IPS-NIHi7 (cell line): ENCODE data around the gene NDUFB2.
"Not testable (repeated sequence)": the region's sequence is repeated elsewhere in the genome, so short reads cannot be mapped to it uniquely, and the experiment has no call there.

Experiments used
- DNase-seq: peaks from one replicate; pipeline ENCODE4 v3.0.0; 2012; ENCODE audit warnings: mixed read lengths; ENCODE audit errors: extremely low spot score

The NDUFB2 gene

GRCh38 chr7:140672382-140673062 is 24.0 kb upstream of the NDUFB2 start, which contains the start of gene ADCK2:
TSS of gene ADCK2 (plus strand) at chr7:140672945. CDS start at chr7:140673331, 386 bp downstream.
- peak; percentile 94 for DNase-seq

DNA sequence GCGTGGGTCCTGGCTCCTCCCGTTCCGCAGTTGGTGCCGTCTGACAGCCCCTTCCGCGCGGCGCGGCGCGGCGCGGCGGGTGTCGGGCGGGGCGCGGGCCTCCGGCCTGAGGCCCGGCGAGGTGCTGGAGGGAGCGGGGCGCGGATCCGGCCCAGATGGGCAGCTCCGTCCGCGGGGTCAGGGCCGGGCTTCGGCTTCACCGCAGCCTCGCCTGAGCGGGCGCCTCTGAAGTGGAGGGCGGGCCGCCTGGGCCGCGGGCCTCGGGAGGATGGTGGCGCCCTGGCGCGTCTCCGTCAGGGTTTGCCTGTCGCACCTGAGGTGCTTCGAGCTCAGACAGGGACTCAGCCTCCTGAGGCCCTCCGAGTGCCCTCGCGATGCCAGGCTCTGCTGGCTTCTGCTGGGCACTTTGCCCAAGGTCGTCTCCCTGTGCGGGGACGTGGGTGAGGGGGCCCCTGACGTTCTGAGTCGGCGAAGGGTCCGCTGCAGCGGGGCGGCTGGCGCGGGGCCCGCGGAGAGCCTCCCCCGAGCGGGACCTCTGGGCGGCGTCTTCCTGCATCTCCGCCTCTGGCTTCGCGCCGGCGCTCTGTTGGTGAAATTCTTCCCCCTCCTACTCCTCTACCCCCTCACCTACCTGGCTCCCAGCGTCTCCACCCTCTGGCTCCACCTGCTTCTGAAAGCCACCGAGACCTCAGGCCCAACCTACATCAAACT is 23.3 kb upstream of the NDUFB2 start:
- DNase-seq = peak; percentile 77

DNA sequence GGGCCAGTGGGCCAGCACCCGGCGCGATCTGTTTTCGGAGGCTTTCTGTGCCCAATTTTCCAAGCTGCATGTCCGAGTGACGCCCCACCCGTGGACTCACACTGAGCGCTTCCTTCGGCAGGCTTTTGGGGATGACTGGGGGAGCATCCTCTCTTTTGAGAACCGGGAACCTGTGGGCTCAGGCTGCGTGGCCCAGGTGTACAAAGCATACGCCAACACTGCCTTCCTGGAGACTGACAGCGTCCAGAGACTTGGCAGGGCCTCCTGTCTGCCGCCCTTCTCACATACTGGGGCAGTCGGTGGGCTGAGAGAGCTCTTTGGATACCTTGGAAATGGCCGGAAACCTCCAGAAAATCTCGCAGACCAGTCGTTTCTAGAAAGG is 22.7 kb upstream of the NDUFB2 start:
- DNase-seq = no peak

GRCh38 chr7:140674356-140674800 is 22.1 kb upstream of the NDUFB2 start:
- DNase-seq = no peak

DNA sequence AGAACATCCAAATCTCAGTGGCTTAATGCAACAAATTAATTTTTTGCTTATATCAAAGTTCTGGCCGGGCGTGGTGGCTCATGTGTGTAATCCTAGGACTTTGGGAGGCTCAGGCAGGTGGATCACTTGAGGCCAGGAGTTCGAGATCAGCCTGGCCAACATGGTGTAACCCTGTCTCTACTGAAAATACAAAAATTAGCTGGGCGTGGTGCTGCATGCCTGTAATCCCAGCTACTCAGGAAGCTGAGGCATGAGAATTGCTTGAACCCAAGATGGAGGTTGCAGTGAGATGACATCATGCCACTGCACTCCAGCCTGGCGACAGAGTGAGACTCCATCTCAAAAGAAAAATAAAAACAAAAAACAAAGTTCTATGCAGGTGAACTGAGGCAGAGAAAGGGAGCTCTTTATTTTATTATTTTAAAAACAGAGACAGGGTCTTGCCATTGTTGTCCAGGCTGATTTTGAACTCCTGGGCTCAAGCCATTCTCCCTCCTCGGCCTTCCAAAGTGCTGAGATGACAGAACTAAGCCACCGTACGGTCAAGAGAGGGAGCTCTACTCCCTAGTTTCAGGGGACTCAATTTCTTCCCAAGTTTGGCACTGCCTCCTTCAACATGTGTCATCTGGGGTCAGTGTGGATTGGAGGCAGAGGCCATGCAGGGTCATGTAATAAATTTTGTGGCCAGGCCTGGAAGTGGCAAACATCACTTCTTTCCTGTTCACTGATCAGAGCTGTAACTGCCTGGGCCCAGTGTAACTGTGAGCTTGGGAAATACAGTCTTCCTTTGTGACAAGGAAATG is 21.4 kb upstream of the NDUFB2 start:
- peak; percentile 75 for DNase-seq

DNA sequence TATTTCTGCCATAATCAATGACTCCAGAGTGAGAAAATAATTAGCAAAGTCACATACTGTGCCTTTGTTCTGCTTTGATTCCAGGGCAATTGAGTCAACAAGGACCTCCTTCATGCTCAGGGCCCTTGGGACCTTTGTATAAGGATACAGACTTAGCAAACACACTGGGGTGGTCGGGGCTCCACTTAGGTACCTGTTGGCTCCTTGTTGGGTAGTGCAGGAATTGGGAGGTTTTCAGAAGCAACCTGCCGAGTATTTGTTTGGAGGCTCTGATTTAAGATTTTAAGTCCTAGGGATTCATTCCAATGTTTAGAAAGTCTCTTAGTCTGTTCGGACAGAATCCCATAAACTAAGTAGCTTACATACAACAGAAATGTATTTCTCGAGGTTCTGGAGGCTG is 20.8 kb upstream of the NDUFB2 start:
- DNase-seq = no peak

- DNase-seq = no peak
These were observed 20.2 kb upstream of the NDUFB2 start for GRCh38 chr7:140676306-140676705.

- not testable (repeated sequence) for DNase-seq
These were observed 19.6 kb upstream of the NDUFB2 start for GRCh38 chr7:140676956-140677355.

GRCh38 chr7:140677496-140677895 is 19.0 kb upstream of the NDUFB2 start:
- DNase-seq = no peak

DNA sequence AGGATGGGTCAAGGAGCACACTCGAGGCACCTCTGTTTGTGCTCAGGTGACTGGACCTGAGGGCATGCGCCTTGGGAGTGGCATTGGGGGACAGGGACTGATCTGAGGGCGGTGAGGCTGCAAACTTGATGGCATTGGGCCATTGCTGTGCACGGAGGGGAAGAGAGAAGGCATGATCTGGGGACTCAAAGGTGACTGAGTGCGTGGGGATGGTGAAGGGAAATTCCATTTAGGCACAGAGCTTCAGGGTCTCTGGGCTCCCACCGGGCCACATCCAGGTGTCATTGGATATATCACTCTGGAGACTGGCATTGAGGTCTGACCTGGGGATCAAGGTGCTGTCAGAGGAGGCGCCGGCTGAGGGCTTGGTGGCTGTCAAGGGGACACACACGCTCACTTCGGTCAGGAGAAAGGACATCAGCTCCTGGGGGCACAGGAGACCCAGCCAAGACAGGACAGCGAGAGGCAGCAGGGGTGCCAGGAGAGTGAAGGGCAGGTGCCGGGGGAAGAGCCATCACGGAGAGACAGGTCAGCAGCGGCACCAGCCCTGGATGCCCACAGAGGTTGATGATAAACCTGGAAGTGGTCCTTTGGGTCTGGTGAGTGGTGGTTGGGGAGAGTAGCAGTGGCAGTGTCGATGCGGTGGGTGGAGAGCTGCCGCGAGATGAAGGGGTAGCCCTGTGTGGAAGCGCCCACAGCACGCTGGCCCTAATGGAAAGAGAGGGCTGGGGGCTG is 18.3 kb upstream of the NDUFB2 start:
- no peak for DNase-seq

GRCh38 chr7:140678816-140679130 is 17.7 kb upstream of the NDUFB2 start:
- DNase-seq = no peak

DNA sequence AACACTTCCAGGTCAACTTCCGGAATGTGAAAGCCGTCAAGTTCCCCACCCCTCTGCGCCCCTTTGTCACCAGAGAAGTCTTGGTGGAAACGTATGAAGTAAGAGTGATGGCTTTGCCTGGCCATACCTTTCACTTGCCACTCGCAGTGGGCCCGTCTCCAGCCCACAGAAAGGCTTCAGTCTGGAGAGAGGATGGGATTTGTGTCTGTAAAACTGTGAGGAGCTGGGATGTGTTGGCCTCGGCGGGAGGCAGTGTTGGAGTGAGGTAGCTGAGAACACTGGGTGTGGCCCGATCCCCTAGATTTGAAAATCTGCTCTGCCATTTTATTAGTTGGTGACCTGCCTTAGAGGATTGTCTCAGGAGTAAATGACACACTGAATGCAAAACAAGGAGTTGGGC is 17.3 kb upstream of the NDUFB2 start:
- DNase-seq = no peak

DNA sequence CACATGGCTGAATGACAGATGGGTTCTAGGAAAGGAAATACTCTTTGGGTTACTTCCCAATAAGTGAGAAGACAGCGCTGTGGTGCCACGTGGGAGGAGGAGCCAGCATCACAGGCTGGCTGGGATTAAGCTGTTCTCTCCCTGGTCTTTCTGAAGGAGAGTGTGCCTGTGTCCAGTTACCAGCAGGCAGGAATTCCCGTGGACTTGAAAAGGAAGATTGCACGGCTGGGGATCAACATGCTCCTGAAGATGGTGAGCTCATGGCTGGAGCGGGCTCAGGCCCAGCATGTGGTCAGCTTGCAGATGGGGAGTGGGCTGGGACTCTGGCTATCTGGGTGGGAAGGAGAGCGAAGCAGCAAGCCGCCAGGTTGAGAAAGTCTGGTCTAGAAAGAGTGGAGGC is 15.6 kb upstream of the NDUFB2 start:
- DNase-seq = no peak

- no peak for DNase-seq
These were observed 14.7 kb upstream of the NDUFB2 start for GRCh38 chr7:140681766-140682165.

DNA sequence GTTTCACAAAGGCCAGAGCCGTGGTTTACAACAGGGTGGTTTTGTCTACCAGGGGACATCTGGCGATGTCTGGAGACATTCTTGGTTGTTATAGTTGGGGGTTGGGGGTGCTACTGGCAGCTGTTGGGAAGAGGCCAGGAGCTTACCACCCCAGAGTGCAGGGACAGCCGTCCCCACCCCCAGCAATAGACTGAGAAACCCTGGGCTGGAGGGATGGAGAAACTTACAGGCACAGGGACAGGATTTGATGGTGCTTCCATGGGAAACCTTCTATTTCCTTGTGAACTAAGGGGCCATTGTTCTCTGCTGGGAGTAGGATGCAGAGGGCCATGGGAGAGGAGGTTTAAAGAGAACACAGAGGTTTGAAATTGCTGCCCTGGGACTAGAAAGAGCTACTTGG is 12.9 kb upstream of the NDUFB2 start:
- DNase-seq = no peak

DNA sequence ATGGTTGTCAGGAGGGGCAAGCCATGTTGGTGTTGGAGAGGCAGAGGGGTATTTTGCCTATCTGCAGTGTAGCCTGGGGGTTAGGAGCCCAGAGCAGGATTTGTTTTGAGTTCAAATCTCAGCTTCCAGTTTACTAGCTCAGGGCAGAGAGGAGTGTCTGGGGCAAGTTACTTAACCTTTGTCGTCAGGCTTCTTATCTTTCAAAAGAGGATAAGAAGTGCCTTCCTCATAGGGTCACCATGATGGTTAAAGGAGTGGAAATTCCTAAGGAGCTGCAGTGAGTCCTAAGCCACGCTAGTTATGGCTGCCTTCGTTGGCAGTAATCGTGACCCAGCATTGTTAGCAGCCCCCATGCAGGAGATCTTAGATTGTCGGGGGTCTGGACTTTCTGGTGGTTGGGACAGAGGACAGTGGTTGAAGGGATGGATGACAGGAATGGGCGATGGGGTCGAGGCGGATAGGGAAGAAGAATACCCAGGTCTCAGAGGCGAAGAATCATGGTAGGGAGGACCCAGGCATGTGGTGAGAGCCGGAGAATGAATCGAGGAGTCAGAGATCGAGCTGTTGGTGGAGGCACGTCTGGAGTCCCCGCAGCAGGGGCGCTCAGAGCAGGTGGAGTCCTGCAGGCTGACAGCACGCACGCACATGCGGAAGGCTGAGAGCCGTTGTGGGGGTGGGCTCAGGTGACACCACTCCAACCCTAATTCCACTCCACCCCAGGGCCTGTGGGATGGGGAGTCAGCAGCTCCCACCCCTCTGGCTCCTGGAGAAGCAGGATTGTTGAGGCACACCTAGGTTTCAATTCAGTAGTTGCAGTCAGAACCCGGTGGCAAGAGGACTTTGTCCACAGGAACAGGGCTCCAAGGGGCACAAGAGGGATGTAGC is 12.2 kb upstream of the NDUFB2 start:
- DNase-seq = no peak

- no peak for DNase-seq
These were observed 11.0 kb upstream of the NDUFB2 start for GRCh38 chr7:140685407-140686087.

GRCh38 chr7:140686921-140687320 is 9.6 kb upstream of the NDUFB2 start:
- DNase-seq = no peak

GRCh38 chr7:140688341-140688740 is 8.2 kb upstream of the NDUFB2 start:
- DNase-seq = no peak
